MCF 10A (cell line): ENCODE measurements around the gene KHSRP. TPM values are rescaled to one million over a fixed set of nuclear protein-coding genes. Genes with fewer than 3 reads are reported as not detected.

Source experiments
- BruUV-seq: library from RNA; stranded (reverse); fragments of 400-500 nt; replicated peaks from 2 replicates; lab custom pipeline; 2021; lab: Mats Ljungman, UMichigan
- CTCF ChIA-PET: fragments of 300-600 bp; sonication (Branson Sonifier 250); formaldehyde crosslinking; extraction: SDS; loops from one replicate; lab custom pipeline; 2021; ENCODE audit warnings: antibody characterized with exemption, inconsistent platforms; lab: Yijun Ruan, JAX
- POLR2A ChIA-PET: fragments of 300-600, 350-650 bp; sonication (Branson Sonifier 250); formaldehyde crosslinking; extraction: SDS; loops from one replicate; lab custom pipeline; 2020; ENCODE audit warnings: antibody characterized with exemption, inconsistent platforms; lab: Yijun Ruan, JAX
- DNase-seq: peaks from one replicate; pipeline ENCODE4 v3.0.0-alpha.2; 2018; ENCODE audit not compliant: unreplicated experiment
- H3K27ac Mint-ChIP-seq: one replicate; pipeline ENCODE4 v1.8.0; 2022; ENCODE audit warnings: mild to moderate bottlenecking, low read depth, mixed read lengths; ENCODE audit not compliant: unreplicated experiment
- H3K27me3 Mint-ChIP-seq: one replicate; pipeline ENCODE4 v1.8.0; 2022; ENCODE audit warnings: mixed read lengths; ENCODE audit not compliant: insufficient read depth, unreplicated experiment
- H3K36me3 Mint-ChIP-seq: one replicate; pipeline ENCODE4 v1.8.0; 2022; ENCODE audit warnings: mild to moderate bottlenecking, moderate library complexity, mixed read lengths; ENCODE audit not compliant: insufficient read depth, unreplicated experiment
- H3K4me1 Mint-ChIP-seq: one replicate; pipeline ENCODE4 v1.8.0; 2022; ENCODE audit warnings: mixed read lengths; ENCODE audit not compliant: insufficient read depth, unreplicated experiment
- H3K4me3 Mint-ChIP-seq: one replicate; pipeline ENCODE4 v1.8.0; 2022; ENCODE audit warnings: mild to moderate bottlenecking, moderate library complexity, mixed read lengths; ENCODE audit not compliant: unreplicated experiment
- H3K9me3 Mint-ChIP-seq: one replicate; pipeline ENCODE4 v1.8.0; 2022; ENCODE audit warnings: mixed read lengths; ENCODE audit not compliant: unreplicated experiment
- intact Hi-C: fragments of 100-400 bp; cut with micrococcal nuclease; formaldehyde crosslinking; loops from 2 replicates; pipeline ENCODE4 v1.14.1; 2022
- total RNA-seq: library from RNA; stranded (reverse); gene quantifications from 2 replicates; pipeline ENCODE4 v1.2.3, GENCODE V29; 2022
- TF ChIP-seq, protein P1 (sequence below): fragments of 200-600 bp; IDR thresholded peaks from one replicate; pipeline ENCODE4 v1.8.0; 2022; ENCODE audit warnings: antibody characterized with exemption, mild to moderate bottlenecking; ENCODE audit not compliant: unreplicated experiment

KHSRP gene
- total RNA-seq, 1 experiment from 2014 or later, result 278 TPM

DNA sequence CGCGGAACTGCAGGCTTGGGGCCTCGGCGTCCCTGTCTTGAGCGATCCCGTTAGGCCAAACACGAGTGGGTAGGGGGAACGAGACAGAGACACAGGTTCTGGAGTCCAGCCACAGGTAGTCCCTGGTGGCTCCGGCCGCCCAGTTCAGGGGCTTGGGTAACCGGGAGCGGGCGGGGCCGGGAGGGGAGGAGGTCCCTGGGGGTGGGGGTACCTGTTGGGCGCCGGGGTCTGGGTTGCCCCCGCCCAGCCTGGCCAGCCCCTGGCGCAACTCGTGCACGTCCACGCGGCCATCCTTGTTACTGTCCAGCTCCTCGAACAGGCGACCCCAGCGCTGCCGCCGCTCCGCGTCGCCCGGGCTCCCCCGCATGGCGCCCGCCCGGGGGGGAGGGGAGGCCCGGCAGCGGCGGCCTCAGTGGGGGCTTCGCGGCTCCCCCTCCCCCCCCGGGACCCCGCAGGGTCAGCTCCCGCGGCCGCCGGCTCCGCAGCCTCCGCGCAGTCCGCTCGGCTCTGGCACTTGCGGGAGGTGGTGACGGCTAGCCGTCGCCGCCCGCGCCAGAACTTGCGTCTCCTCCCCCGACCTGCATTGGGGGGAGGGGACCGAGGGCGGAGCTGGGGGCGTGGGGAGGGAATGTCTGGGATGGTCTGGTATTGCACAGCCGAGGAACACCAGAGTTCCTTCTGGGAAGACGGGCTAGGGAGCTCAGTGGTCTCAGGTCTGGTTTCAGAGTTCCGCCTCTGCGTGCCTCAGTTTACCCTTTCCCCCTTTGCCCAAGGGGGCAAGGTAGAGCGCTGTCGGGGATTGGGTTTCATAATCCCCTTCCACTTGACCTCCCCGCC is 34.9 kb upstream of the KHSRP start, which contains the start of gene SLC25A23:
Gene SLC25A23 (minus strand): TSS at position 531 of the 837 bp plus-strand sequence. CDS start 164 bp downstream, at position 367.
- Mint-ChIP-seq H3K4me3 (peak within 1 kb of the TSS; percentile 80), H3K36me3 (peaks cover 19% of the 10 kb centered on the region), H3K27ac (peak within 1 kb of the TSS; percentile 73), H3K9me3 (no peaks in the 10 kb centered on the region), H3K4me1 (peaks cover 10% of the 10 kb centered on the region), H3K27me3 (no peaks in the 10 kb centered on the region)
- intact Hi-C loops, result no loop called here
- ChIA-PET POLR2A (interaction anchor here (0.6 to 1.3 kb wide), 8 partner anchors 34 to 307 kb away, joined by 3 to 9 read pairs (median 4); partner anchors contain the start of genes ALKBH7 and SH2D3A), CTCF (no interaction called here)
- no TSS peak for BruUV-seq
- peak; percentile 76 for DNase-seq
- TF ChIP-seq, protein P1, sequence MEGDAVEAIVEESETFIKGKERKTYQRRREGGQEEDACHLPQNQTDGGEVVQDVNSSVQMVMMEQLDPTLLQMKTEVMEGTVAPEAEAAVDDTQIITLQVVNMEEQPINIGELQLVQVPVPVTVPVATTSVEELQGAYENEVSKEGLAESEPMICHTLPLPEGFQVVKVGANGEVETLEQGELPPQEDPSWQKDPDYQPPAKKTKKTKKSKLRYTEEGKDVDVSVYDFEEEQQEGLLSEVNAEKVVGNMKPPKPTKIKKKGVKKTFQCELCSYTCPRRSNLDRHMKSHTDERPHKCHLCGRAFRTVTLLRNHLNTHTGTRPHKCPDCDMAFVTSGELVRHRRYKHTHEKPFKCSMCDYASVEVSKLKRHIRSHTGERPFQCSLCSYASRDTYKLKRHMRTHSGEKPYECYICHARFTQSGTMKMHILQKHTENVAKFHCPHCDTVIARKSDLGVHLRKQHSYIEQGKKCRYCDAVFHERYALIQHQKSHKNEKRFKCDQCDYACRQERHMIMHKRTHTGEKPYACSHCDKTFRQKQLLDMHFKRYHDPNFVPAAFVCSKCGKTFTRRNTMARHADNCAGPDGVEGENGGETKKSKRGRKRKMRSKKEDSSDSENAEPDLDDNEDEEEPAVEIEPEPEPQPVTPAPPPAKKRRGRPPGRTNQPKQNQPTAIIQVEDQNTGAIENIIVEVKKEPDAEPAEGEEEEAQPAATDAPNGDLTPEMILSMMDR, result no peak

DNA sequence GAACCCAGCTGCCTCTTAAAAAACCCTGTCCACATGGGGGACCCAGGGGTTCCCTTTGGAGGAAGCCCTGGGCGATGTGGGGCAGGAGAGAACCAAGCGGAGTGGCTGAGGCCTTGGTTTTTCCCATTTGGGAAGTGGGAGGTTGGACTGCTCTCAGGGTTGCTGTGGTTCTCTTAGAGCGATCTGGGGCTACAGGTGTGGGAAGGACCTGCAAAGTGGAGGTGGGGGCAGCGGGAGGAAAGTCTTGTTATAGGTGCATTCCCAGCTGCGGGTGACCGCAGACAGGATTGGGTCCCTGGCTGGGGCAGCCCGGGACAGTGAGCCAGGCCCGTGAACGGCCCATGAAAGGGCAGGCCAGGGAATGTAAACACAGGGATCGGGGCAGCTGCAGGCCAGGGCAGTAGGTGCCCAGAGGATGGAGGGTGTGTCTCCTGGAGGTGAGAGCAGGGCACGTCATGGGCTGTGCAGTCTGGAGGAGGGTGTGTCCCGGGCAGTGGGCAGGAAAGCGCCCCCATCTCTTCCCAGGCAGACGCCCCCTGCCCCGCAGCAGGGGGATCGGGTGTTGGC is 34.2 kb upstream of the KHSRP start:
- peak overlapping the region; percentile 73 for H3K27ac Mint-ChIP-seq

DNA sequence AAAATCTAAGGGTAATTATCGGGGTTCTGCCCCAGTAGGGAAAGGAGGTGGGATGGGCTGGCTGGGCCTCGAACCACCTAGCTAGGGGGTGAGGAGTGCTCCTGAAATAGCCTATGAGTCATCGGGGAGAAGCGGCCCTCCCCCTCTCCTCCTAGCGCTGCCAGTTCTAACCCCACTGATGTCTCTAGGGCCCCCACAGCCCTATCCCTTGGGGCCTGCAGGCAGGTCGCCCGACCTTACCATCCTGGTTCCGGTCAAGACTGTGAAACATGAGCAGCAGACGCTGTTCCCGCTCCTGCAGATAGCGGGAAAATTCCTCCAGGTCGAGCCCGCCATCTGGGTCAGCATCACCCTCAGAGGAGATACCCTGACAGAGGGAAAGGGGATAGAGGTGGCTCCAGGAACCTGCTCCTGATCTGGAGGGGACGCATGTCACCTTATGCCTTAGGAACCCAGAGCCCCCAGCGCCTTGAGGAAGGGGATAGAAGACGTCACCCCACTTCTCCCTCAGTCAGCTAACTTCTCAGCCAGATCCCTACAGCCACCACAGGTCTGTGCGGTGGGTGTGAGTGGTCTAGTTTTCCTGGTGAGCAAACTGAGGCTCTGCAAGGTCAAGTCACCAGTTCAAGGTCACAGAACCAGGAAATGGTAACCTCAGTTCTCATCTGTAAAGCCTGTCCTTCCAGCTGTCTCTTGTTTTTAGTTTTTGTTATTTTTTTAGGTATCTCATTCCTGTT is 33.5 kb upstream of the KHSRP start:
- Mint-ChIP-seq H3K4me1 (peaks cover 10% of the 10 kb centered on the region), H3K9me3 (no peaks in the 10 kb centered on the region), H3K27me3 (no peaks in the 10 kb centered on the region), H3K4me3 (peak overlapping the region; percentile 80), H3K36me3 (peaks cover 29% of the 10 kb centered on the region), H3K27ac (peak overlapping the region; percentile 73)
- ChIA-PET POLR2A (no interaction called here), CTCF (no interaction called here)
- intact Hi-C loops, result no loop called here
- TF ChIP-seq, protein P1, result no peak
- DNase-seq, result no peak
- BruUV-seq, result no TSS peak

More for the DNA sequence above, 34.2 kb upstream of the KHSRP start:
- Mint-ChIP-seq H3K9me3 (no peaks in the 10 kb centered on the region), H3K27me3 (no peaks in the 10 kb centered on the region), H3K4me1 (peaks cover 10% of the 10 kb centered on the region), H3K36me3 (peaks cover 24% of the 10 kb centered on the region), H3K4me3 (peak overlapping the region; percentile 80)
- ChIA-PET POLR2A (interaction anchor here (0.6 to 1.3 kb wide), 4 partner anchors 33 to 280 kb away, joined by 4 to 9 read pairs (median 4); partner anchors contain the start of gene ALKBH7), CTCF (no interaction called here)
- no peak for DNase-seq
- TF ChIP-seq, protein P1, result no peak
- BruUV-seq, result no TSS peak
- intact Hi-C loops, result no loop called here
